Midbrain (tissue), 1 donor: ENCODE data around the gene PPP1R17.
A peak's percentile ranks its signal among the peaks of the same experiment; 100 is the strongest.

ENCODE experiments used
- DNase-seq: peaks from one replicate; lab custom pipeline; 2025; lab: John Stamatoyannopoulos, UW

PPP1R17 gene

DNA sequence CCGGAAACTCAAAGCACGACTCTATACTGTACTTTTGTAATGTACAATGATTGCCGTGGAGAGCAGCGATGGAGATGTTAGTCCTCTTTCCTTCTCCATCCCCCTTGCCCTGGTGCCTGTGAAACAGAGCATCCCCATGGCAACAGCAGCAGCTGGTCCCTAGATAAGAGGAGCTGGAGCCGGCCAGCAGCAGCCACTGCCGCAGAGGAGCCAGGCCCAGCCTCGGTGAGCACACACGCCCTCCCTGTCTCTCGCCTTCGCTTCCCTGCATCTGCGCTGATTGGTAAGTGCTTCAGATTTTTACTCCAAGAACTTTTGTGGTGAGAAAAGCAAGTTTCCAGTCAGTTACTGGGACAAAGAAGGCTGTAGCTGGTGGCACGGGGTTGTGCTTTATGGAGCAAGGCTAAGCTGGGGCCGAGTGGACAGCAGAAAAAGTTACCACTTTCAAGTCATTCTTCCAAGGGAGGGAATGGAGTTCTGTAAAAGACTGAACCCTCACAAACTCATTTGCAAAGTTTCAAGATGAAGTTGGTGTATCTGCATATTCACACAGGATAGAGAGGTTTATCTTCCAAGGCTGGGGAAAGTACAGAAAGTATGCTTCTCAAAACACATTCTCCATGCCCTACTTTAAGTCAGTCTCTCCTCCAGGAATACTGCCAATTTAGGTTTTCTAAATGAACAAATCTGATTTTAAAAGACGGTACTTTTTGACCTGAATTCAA, at the start of gene PPP1R17:
PPP1R17 (plus strand) TSS at position 192 of the 725 bp plus-strand sequence. CDS start 5,227 bp downstream, outside the sequence.
- DNase-seq = peak; percentile 8

DNA sequence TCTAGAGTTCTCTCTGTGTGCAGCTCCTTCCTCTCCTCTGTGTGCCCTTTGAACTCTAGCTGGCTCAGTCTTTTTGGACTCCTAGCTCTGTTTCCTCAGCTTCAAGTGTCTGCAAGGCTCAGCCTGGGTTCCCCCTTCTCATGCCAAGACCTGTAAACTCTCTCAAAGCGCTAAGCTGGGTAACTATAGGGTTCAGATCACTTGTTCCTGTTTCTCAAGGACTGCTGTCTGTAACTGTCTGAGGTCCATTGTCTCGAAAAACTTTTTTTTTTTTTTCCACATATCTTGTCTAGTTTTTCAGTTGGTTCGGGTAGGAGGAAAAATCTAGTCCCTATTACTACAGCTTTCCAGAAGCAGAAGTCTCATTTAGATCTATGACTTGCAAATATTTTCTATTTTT, 46.6 kb upstream of the PPP1R17 start:
- DNase-seq = no peak

DNA sequence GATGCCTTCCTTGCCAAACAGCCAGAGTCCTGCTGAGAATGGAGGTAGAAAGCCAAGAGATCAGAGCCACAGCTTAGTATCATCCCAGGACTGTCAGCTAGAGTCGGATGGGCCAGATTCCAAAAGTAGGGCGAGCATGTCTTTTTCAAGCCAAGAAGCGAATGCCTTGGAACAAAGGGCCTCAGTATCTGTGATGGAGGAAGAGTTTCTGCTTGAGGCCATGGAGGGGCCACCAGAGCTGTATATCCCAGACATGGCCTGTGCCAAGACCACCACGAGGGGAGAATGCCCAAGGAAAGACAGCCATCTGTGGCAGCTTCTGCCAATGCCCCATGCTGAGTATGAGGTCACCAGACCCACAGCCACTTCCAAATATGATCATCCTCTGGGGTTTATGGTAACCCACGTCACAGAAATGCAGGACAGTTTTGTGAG, 44.3 kb upstream of the PPP1R17 start:
- DNase-seq = no peak

DNA sequence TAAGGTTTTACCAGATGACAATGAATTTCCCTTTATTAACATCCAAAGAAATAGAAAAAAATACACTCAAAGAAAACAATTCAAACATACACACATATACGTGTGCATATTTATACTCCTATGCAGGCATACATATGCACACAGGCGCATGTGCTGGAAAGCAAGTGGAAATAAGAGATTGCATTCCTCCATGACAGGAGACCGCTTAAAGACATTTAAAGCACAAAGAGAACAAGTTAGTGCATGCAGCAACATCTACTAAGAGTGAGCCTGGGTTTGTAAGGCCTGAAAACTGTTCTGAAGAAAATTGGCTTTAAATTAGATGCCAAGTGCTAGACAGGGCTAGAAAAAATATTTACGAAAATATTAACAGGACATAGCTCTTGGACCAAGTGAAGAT, 40.1 kb upstream of the PPP1R17 start:
- DNase-seq = no peak

DNA sequence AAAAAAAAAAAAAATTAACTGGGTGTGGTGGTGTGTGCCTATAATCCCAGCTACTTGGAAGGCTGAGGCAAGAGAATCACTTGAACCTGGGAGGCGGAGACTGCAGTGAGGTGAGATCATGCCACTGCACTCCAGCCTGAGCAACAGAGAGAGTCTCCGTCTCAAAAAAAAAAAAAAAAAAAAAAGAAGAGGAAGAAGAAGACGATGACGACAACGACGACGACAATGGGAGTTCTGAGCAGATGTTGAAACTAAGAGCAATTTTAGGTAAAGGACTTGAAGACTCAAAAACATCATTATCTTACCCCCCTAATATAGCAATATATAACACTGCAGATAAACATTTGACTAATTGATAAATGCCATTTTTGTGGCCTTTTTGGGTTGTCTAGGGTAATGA, 39.5 kb upstream of the PPP1R17 start:
- DNase-seq = no peak

DNA sequence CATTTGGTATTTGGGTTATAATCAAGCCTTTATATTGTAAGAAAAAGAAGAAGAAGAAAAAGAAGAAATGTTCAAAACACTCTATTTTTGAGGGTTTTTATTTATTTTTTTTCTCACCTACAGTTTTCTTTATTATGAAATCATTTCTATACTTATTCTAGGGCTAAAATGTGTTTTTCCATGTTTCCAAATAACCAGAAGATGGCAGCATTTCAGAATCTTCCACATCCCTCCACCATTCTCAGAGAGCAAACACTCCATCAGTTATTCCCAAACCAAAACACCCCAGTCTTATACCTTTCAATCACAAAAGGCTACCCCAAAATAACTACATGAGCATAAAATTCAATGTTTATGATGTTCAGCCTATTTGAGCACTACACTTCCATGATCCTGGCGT, 38.7 kb upstream of the PPP1R17 start:
- DNase-seq = peak; percentile 24

DNA sequence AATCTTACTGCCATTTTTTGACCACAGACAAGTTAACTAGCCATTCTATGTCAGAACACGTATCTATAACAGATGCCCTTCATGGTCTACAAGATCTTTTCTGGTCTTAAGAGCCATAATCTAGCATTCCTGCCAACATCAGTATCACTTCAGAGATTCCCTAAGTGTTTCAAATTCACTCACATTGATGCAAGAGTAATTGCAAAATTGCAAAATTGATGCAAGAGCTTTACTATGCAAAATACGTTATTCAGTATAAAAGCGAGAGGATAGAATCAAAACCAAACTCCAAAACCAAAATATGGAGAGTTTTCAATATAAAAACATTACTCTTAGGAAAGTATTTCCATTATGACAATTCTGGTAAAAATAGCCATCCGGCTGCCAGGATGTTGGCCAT, 38.1 kb upstream of the PPP1R17 start:
- DNase-seq = no peak

DNA sequence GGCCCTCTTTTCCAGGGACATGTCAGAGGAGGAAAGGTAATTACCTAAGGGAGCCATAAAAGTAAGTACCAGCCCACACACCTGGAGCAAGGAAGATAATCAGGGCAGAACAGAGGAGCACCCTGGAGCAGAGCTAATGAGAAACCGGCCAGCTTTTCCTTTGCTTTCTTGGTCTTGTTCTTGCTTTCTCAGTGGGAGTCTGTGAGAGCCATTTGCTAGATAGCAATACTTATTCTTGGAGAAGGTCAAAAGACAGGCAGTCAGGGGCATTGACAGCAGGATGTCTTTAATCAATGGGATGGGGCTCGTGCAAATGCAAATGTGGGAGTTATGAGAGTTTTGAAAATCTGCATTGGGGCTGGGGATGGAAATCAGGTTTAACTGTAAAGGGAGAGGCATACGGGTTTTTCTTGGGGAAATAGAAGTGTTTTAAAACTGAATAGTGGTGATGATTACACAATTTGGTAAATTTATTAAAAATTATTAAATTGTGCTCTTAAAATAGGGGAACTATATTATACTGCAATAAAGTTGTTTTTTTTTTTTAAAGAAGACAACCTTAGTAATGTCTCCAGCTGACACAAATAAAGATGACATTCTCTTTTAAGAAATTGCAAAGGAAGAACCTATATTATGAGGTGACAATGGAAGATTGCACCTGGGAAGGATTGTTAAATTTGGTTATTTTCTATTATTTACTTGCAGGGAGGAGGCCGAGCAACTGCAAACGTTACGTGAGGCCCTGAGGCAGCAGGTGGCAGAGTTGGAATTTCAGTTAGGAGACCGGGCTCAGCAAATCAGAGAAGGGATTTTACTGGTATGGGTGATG, 35.6 kb upstream of the PPP1R17 start:
- no peak for DNase-seq

DNA sequence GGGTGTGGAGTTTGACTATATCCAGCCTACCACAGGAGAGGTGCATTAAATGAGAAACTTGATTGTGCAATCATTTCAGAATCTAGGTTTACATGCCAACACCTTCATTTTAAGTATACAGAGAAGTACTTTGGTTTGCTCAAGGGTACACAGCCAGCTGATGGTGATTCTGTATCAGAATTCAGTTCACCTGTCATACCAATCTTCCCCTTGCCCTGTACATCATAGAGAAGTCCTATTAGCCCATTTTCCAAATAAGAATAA, 35.0 kb upstream of the PPP1R17 start:
- DNase-seq = no peak

DNA sequence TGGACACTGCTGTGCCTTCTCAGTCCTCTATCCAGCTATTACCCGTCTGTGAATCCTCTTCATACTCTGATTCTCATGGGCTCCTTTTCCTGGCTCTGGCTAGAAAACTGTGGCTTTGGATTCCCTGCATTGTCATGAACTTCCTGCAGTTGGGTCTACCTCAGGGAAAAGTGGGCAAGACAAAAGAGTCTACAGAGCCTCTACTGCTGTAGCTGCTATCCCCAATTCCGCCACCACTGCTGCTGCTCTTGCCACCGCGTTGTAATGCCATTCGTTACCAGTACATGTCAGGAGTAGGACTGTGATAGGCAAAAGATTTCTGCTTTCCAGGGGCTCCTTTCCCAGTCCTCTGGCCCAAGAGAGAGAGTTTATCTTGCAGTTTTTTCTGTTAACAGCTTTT, 23.9 kb upstream of the PPP1R17 start:
- no peak for DNase-seq

DNA sequence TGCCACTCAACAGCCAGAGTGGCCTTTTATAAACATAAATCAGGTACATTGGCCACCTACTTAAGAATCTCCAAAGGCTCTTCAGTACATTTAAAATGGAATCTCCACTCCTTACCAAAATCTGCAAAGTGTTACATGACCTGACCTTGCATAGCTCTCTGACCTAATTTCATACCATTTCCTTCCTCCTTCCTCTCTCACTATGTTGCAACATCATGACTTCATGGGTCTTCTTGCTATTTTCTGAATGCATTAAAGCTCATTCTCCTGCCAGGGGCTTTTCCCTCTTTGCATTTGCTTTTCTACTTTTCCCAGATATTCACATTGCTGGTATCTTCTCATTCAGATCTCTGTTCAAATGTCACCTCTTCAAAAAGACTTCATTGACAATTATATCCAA, 22.1 kb upstream of the PPP1R17 start:
- no peak for DNase-seq

DNA sequence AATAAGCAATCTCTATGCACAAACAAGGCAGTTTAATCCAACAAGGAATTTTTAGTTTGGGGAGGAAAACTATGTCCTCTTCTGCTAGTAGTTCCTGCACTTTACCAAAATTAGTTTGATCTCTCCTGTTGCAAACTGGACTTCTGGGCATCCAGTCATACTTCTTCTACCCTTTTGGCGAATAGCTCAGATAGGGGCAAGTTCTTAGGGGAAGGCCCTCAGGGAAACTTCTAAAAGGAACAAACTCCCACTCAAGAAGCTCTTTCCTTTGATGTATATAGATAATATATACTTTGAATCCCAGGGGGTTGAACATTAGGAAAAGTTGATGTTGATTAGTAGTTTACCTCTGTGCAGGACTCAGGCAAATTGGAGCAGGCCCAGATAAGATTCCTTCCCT, 21.5 kb upstream of the PPP1R17 start:
- DNase-seq = no peak

DNA sequence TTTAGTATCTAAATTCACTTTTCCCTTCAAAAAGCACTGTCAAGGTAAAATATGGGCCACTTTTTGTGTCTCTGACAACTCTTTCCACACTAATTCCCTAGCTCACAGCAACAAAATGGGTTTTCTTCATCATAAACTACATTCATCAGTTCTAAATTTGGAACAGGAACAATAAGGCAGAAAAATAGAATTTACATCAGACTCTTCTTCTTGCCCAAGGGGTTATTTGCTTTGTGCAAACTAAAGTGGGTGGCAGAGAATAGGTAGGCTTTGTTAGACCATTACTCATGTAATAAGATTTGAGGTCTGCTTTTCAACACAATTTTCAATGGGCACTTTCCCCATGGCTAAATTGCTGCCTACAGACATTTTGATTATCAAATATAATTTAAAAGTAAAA, 17.6 kb upstream of the PPP1R17 start:
- DNase-seq = no peak

DNA sequence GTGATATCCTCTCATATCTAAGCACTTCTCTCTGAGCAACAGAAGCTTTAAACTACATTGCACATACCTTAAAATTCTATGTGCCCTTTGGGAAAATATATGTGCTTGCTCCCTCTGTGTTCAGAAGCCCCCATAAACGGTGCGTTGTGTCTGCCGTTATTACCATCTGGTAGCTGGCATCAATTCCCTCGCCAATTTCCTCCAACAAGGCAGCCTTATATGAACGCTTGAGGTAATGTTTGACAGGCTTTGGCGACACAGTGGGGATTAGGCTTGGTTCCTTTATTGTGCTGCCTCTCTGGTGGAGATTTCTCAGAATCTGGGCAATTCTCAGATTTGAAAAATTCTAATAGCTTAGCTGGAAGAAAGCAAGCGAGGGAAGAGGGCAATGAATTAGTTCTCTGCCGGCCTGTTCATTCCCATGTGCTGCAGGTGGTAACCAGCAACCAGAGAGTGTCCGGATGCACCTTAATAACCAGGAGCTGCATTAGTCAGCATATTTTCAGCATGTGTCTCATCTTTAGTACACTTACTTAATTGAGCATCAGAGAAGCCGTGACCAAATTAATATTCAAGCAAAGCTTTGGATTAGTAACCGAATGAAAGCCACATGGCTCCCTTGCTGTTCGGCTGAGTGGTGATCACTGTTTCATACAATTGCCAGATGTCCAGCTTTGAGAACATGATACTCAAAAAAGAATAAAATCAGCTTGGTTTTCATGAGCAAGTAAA, 7.3 kb upstream of the PPP1R17 start:
- DNase-seq = no peak

DNA sequence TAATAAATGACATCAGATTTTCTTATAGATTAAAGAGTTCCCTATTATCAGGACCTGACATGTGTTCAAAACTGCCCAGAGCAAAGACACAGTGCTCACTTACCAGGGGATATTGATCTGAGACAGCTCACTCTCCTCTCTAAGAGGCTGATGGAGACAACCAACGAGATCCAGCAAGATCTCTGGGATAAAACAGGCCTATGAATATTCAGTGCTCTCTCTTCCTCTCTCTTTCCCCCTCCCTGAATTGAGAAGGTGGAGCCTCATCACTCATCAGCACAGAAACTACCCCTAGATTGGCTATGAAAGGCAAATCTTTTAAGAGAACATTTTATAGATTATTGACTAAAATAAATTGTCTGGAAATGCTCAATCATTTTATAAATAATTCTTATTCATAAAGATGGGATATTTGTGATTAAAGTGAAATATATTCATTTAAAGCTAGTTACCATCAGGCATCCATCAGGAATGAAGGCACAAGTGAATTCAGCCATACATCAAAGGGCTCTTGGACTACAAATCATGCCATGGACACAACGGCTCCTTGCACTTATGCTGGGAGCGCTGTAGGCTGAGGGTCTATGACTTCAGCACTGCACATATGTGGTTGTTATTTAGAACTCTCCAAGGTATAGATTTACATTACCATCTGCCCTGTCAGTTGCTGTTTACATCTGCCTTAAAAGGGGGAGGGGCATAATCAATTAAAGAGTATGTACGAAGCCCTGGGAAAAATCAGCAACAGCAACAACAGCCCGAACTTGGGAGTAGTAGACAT, 3.4 kb upstream of the PPP1R17 start:
- DNase-seq = no peak

DNA sequence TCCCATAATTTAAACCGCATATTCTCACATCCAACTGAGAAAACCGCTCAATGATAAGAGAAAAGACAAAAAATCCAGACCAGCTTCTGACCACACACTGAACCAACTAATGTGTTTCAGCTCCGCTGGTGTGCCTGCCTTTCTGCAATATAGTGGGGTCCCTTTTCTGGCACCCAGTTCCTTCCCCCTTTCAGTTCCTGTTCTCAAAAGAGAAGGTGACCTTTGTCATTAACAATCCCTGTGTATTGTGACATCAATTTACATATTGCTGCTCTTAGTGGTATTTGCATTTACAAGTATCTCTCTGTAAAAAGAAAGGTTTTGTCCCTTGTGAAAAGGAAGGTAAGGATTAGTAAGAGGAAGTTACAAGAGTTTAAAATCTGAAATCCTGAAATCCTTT, 1.4 kb downstream of the PPP1R17 start:
- no peak for DNase-seq

DNA sequence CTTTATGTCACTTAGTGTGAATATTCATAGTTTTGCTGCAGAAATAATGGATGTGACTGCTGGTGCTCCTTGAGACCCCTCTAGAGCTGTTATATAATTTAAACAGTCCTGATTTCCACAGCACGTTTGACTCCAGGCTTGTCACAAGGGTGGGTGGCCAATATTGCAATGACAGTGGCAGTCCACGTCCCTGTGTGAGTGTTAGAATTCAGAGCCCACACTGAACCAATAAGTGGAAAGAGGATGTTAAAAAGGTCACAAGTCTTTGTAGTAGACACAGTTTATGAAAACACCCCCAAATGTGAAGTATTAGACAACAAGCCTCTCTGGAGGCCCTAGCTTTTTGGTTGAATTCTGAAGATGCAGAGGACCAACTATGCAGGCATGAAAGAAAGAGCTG, 2.0 kb downstream of the PPP1R17 start:
- no peak for DNase-seq

DNA sequence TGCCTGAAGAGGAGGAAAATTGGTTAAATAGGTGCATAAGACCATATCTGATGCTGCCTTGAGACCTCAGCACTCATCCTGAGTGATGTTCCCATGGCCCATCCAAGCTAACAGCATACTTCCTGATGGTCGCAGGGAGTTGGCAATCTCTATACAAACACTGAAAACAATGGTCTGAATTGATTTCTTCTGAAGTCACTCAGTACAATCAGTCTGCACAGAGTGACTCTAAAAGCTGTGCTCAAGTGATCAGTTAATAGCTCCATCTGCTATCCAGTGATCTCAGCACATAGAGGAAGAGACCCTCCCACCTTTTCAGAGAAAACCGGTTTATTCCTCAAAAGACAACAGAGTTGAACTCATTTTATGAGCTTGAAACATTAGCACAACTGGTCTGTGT, 3.9 kb downstream of the PPP1R17 start:
- no peak for DNase-seq

DNA sequence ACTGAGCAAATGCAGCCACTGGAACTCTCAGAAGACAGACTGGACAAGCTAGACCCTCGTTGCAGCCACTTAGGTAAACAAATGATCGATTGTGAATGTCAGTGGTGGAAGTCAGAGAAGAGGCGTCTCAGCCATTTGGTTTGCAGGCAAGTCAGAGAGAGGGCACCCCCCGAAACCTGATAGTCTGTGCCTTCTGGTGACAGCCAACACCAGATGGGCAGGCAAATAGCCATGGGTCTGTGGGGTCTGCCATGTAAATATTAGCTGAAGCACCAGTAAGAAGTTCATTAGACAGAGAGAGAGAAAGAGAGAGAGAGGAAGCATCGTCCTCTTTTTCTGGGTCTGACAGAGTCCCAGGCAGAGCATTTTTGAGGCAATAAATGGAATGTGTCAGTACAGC, 5.4 kb downstream of the PPP1R17 start:
- DNase-seq = no peak

DNA sequence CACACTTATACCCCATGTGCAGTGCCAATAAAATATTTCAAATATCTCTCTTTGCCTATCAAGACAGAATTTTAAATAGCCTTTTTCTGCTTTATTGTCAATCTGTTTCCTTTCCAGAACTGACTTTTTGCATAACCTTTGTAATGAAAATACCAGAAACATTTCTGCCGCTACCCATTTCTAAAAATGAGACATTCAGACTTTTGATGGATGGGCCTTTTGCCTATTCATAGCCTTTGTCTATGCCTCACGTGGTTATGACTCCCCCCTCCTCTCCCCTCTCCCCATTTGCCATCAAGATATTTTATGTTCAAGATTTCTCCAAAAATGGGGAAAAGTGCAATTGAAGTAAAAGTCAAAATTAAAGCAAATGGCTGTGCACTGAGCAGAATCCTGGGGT, 5.9 kb downstream of the PPP1R17 start:
- no peak for DNase-seq

DNA sequence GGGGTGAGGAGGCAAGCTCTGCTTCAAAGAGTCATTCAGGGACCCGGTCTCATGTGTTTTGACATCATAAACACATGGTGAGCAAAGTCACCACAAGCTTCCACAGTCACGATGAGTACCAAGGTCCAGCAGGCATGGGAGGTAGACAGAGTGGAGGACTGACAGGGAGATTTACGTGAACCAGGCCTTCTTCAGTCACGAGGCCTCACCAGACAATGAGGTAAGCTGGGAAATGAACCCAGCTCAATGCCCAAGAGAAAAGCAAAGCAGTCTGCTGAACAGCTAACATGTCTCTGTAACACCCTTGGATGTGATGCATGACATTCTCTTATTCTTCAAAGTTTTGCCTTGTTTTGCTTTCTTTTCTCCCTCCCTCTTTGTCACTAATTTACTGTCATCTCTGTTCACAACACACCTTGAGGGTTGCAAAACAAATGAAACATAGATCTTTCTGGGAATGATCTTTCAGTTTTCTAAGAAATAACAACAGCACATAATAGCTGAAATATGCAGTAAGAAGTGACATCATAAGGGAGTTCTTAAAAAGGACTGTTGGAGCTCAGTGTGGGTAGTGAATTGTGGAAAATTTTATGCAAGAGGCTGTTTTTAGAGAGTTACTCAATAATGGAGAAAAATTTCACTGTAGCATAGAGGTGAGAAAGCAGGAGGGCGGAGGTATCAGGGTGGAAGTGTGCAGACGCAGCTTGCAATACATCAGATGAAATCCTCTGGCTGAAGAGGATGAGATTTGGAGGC, 9.0 kb downstream of the PPP1R17 start:
- no peak for DNase-seq

DNA sequence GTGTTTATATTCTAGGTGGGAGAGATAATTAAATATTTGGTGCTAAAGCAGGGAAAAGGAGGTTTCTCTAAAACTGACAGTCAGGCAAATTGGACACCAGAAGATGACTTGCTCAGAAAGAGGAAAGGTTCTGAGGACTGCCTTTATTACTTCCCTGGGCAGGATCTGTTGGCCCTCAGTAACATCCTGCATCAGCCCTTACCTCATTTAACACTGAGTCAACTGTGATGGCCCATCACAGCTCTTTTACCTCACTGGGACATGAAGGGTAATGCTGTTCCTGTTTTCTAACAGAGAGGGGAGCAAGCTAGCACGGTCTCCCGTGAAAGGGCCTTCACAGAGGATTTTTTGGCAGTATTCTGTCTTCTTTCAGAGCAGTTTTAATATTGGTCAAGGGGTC, 12.0 kb downstream of the PPP1R17 start:
- no peak for DNase-seq
